GM19099 (cell line): ENCODE measurements around the gene UAP1L1.

ENCODE experiments used
- POLR2A ChIP-seq: IDR thresholded peaks from 3 replicates; pipeline ENCODE4 v1.6.1; 2011; ENCODE audit warnings: low read depth; ENCODE audit not compliant: insufficient read length; ENCODE audit errors: extremely low read depth

The UAP1L1 gene, protein sequence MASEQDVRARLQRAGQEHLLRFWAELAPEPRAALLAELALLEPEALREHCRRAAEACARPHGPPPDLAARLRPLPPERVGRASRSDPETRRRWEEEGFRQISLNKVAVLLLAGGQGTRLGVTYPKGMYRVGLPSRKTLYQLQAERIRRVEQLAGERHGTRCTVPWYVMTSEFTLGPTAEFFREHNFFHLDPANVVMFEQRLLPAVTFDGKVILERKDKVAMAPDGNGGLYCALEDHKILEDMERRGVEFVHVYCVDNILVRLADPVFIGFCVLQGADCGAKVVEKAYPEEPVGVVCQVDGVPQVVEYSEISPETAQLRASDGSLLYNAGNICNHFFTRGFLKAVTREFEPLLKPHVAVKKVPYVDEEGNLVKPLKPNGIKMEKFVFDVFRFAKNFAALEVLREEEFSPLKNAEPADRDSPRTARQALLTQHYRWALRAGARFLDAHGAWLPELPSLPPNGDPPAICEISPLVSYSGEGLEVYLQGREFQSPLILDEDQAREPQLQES

GRCh38 chr9:137077010-137077747 is at the start of gene UAP1L1:
Gene UAP1L1, plus strand, starts transcription at chr9:137077517. Its CDS starts 16 bp downstream, at chr9:137077533.
- TF ChIP-seq POLR2A = peak; percentile 59

- no peak for TF ChIP-seq POLR2A
Measured at GRCh38 chr9:137028263-137029057, 48.9 kb upstream of the UAP1L1 start.

DNA sequence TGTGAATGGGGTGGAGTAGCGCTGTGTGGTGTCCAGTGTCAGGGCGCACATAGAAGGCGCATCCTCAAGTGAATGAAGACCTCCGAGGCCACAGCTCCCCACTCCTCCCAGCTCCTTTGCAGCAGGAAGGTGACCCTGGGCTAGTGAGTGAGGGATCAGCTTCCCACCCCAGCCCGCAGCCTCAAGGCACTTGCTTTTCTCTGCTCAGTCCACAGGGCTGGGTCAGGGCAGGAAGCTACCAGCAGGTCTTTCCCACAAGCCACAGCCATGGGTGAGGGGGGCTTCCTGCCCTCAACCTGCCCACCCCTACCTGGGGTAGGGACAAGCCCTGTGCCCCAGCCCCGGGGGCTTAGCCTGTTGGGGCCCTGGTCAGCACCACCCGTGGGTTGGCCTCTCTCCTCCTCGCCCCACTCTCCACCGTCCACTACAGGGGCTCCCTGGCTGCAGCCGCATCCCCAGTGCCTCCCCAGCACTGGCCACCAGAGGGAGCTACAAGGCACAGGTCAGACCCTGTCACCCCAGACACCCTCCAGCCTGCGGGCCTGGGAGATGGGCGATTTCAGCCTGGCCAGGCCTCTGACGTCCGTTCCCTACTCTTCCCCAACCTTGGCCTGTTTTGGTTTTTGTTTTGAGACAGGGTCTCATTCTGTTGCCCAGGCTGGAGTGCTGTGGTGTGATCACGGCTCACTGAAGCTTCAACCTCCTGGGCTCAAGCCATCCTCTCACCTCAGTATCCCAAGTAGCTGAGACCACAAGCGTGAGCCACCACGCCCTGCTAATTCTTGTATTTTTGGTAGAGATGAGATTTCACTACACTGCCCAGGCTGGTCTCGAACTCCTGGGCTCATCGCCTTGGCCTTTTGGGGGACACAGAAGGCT is 48.0 kb upstream of the UAP1L1 start:
- no peak for TF ChIP-seq POLR2A

GRCh38 chr9:137030006-137030405 is 47.3 kb upstream of the UAP1L1 start:
- no peak for TF ChIP-seq POLR2A

GRCh38 chr9:137030538-137031527 is 46.5 kb upstream of the UAP1L1 start:
- TF ChIP-seq POLR2A = no peak

- no peak for TF ChIP-seq POLR2A
Measured at GRCh38 chr9:137031904-137032640, 45.2 kb upstream of the UAP1L1 start, which contains the start of gene FUT7. Gene FUT7, minus strand, starts transcription at chr9:137032088. Its CDS starts 97 bp downstream, at chr9:137031991.

- no peak for TF ChIP-seq POLR2A
Measured at GRCh38 chr9:137032858-137033257, 44.5 kb upstream of the UAP1L1 start.

DNA sequence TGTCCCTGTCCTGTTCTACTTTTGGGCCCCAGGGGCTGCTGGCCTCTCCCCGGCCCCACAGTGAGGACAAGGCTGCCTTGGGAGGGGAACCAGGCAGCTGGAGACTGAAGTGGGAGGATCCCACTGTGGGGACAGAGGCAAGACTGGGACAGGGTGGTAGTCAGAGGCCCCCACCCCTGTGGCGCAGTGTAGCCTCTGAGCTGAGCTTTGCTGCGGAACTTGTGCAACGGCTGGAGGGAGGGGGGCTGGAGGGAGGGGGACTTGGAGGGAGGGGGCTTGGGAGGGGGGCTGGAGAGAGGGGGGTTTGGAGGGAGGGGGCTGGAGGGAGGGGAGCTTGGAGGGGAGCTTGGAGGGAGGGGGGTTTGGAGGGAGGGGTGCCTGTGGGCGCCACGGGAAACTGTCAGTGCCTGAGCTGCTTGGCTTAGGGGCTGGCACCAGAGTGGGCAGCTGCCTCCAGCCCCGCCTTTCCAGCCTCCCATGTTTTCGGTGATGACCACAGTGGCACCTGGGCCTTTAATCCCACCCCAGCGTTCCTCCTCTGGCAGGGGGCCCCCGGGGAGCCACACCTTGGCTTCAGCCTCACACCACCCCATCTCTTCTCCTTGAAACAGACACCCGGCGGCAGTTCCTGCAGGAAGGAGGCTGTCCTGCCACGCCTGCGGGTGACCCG is 43.1 kb upstream of the UAP1L1 start:
- TF ChIP-seq POLR2A = no peak

GRCh38 chr9:137034709-137035506 is 42.4 kb upstream of the UAP1L1 start:
- TF ChIP-seq POLR2A = no peak

- no peak for TF ChIP-seq POLR2A
Measured at GRCh38 chr9:137035507-137035834, 41.8 kb upstream of the UAP1L1 start.

DNA sequence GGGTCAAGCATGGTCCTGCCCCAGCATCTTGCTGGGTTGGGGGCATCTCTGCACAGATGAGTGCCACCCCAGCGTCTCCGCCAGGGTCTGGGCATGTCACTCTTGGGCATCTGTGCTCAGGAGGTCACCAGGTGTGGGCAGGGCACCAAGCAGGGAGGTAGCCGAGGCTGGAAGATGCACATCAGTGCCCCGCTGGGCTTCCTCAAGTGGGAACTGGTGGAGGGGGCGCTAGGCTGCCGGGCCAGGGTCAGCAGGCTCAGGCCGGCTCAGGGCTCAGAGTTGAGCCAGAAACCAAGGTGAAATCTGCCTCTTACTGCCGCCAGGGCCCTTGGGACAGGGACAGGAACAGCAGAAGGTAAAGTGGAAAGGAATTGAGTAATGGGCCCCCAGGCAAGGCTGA is 41.4 kb upstream of the UAP1L1 start:
- TF ChIP-seq POLR2A = no peak
